ENCODE data around the gene ACOX3.

GRCh38 chr4:8480221-8480620, 39.7 kb upstream of the ACOX3 start:
- TF ChIP-seq POLR2AphosphoS5 (IDR thresholded peaks at IDR 0.05; ENCODE audit: low read depth, low read length): no peak
- TF ChIP-seq SP2 (IDR thresholded peaks at IDR 0.05; ENCODE audit: low read length): no peak
- no peak for TF ChIP-seq RFX5 (IDR thresholded peaks at IDR 0.05; ENCODE audit: borderline replicate concordance, low read depth, low read length)
- TF ChIP-seq POLR2A (IDR thresholded peaks at IDR 0.05; ENCODE audit: control extremely low read depth in 1 of 2, low read depth in 2 of 2, low read length in 2 of 2): no peak
- TF ChIP-seq SRF (IDR thresholded peaks at IDR 0.05; ENCODE audit: low read depth, low read length): no peak
- no peak for TF ChIP-seq CTCF (IDR thresholded peaks at IDR 0.05; ENCODE audit: control extremely low read depth in 1 of 3, insufficient read depth in 1 of 3, low read depth in 1 of 3, low read length in 3 of 3)
- TF ChIP-seq ZNF274 (IDR thresholded peaks at IDR 0.05; ENCODE audit: borderline replicate concordance, extremely low read depth, low read length): no peak
- no peak for TF ChIP-seq POU5F1 (IDR thresholded peaks at IDR 0.05; ENCODE audit: low read depth, low read length)
